ENCODE results near the gene GLYATL3.
A peak's percentile ranks its signal among the peaks of the same experiment; 100 is the strongest.
"Not testable (repeated sequence)": the region's sequence is repeated elsewhere in the genome, so short reads cannot be mapped to it uniquely, and the experiment has no call there.

GLYATL3 gene

DNA sequence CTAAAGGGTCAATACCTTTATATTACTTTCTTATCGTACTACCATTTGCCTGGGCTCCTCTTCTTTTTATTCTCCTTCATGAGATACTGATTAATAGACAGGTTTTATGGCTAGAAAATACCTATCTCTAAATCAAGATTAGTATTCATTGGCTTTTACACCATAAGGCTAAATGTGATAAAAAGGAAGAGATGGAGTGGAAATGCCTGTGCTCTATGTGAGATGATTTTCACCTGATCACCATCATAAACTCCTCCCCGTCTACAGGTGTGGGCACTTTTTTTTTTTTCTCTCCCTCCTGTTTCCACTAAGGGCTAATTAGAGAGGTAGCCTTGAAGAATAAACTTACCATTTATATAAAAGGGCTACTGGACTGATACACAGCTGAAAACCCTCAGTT, at the start of gene GLYATL3:
GLYATL3 (plus strand) TSS at position 301 of the 400 bp plus-strand sequence. CDS start 12,068 bp downstream, outside the sequence.
- DNase-seq (ENCODE audit: extremely low read depth in 1 of 2, low read depth in 1 of 2), result no peak

DNA sequence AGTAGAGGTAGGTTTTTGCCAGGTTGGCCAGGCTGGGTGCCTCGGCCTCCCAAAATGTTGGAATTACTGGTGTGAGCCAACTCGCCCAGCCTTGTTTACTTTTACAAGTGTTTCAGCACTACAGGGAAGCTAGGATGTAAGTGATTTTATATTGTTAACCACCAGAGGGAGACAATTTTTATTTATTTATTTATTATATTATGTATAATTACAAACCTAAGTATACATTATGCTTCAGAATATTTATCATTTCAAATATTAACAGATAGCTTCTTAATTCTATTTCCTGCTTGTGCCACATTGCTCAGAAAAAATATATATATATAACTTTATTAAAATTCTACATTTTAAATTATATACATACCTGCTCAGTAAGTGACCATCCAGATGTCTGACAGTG, 46.5 kb upstream of the GLYATL3 start:
- no peak for DNase-seq (ENCODE audit: extremely low read depth in 1 of 2, low read depth in 1 of 2)

GRCh38 chr6:49454787-49455709, 44.7 kb upstream of the GLYATL3 start:
- DNase-seq (ENCODE audit: extremely low read depth in 1 of 2, low read depth in 1 of 2), result no peak

DNA sequence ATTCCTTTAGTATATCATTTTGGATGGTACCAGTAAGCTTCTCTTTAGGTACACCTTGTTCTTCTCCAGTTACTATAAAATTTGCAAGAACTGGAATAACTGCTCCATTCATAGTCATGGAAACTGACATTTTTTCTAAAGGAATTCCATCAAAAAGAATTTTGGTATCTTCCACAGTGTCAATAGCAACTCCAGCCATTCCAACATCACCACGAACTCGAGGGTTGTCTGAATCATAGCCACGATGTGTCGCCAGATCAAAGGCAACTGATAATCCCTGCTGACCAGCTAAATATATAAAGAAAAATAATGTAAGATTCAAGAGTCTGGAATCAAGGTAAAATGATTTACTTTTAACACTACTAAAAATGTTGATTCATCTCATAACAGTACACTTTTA, 42.0 kb upstream of the GLYATL3 start:
- DNase-seq (ENCODE audit: extremely low read depth in 1 of 2, low read depth in 1 of 2), result no peak

- no peak for DNase-seq (ENCODE audit: extremely low read depth in 1 of 2, low read depth in 1 of 2)
Measured at GRCh38 chr6:49462071-49462470, 37.7 kb upstream of the GLYATL3 start.

DNA sequence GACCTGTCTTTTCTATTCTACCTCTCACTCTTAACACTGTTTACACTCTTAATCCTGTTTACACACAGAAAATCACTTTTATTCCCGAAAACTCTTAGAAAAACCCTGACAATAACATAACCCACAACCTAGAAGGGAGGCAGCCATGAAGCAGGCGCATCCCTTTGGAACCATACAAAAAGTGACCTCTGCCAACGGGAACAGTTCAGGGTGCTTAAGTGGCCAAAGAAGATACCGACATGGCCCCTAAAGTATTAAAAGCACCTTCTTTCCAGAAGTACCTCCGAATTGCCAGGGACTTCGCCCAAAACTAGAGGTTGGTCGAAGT, 37.2 kb upstream of the GLYATL3 start:
- DNase-seq (ENCODE audit: extremely low read depth in 1 of 2, low read depth in 1 of 2), result no peak

DNA sequence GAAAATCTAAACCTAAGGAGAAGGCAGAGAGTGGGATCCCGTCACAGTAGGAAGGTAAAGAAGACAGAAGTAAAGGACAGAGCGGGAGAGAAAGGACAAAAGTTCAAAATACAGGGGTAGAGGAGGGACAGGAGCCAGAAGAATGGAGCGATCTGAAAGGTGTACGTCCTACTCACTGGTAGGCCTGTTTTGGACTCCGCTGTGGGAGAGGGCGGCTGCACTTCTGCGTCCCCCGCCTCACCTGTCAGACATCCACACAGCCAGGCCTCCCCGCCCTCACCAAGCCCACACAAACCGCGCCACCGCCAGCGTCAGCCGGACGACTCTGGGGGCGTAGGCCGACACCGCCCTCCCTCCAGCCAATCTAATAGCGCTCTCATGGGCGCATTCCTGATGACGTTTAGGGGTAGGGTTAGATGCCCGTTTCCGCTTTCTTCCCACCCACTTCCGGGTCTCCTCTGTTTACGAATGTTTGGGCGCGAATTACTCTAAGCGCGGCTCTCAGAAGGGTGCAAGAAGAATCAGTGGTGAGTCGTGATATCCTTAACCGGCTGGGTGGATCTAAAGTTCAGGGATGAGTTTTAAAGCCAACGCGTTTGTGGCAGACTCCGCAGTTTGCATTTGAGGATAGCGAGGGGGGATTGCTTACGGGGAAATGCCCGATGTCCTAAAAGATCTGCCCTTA, 36.7 kb upstream of the GLYATL3 start, which contains the start of the genes CENPQ and MMUT:
CENPQ (plus strand) TSS at position 444 of the 685 bp plus-strand sequence. CDS start 6,807 bp downstream, outside the sequence.
MMUT (minus strand) TSS at position 327 of the 685 bp plus-strand sequence. CDS start 3,787 bp downstream, outside the sequence.
- DNase-seq (ENCODE audit: extremely low read depth in 1 of 2, low read depth in 1 of 2), result peak; percentile 66 to 75

DNA sequence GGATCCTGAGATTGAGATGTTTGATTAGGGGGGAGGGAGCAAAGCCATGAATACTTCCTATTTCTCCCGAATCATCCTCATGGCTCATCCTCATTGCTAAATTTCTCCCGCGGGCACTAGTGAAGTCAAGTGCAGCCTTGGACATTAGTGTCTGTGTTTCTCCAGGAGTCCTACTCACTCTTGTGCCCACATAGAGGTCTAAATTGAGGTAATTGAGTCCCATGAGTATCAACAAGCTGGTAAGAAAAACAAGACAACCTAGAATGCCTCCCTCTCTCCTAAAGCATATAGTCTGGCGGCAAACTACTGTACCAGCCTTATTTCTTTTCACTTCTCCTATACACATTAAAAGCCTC, 36.1 kb upstream of the GLYATL3 start:
- DNase-seq (ENCODE audit: extremely low read depth in 1 of 2, low read depth in 1 of 2), result no peak

GRCh38 chr6:49464691-49465090, 35.0 kb upstream of the GLYATL3 start:
- no peak for DNase-seq (ENCODE audit: extremely low read depth in 1 of 2, low read depth in 1 of 2)

DNA sequence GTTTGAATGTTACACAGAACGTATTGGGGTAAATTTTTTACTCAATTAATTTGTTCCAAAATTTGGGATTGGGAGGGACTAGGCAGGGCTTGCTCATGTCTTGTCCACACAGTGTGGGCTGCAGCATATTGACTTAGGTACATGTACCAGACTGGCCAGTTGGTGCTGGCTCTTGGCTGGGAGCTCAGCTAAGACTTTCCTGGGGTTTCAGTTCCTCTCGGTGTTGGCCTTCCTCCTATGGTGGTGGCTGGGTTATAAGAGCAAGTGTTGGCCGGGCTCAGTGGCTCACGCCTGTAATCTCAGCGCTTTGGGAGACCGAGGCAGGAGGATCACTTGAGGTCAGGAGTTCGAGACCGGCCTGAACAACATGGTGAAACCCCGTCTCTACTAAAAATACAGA, 31.7 kb upstream of the GLYATL3 start:
- no peak for DNase-seq (ENCODE audit: extremely low read depth in 1 of 2, low read depth in 1 of 2)

GRCh38 chr6:49476564-49476963, 23.2 kb upstream of the GLYATL3 start:
- not testable (repeated sequence) for DNase-seq (ENCODE audit: extremely low read depth in 1 of 2, low read depth in 1 of 2)

DNA sequence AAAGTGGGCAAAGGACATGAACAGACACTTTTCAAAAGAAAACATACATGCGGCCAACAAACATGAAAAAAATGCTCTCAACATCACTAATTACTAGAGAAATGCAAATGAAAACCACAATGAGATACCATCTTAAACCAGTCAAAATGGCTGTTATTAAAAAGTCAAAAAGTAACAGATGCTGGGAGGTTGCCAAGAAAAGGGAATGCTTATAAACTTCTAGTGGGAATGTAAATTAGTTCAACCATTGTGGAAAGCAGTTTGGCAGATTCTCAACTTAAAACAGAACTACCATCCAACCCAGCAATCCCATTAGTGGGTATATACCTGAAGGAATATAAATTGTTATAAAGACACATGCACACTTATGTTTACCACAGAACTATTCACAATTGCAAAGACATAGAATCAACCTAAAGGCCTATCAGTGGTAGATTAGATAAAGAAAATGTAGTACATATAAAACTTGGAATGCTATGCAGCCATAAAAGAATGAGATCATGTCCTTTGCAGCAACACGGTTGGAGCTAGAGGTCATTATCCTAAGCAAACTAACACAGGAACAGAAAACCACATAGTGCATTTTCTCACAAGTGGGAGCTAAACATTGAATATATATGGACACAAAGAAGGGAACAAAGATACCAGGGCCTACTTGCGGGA, 20.3 kb upstream of the GLYATL3 start:
- DNase-seq (ENCODE audit: extremely low read depth in 1 of 2, low read depth in 1 of 2), result no peak

GRCh38 chr6:49481846-49482245, 17.9 kb upstream of the GLYATL3 start:
- DNase-seq (ENCODE audit: extremely low read depth in 1 of 2, low read depth in 1 of 2), result not testable (repeated sequence)

- not testable (repeated sequence) for DNase-seq (ENCODE audit: extremely low read depth in 1 of 2, low read depth in 1 of 2)
Measured at GRCh38 chr6:49483380-49483779, 16.3 kb upstream of the GLYATL3 start.

DNA sequence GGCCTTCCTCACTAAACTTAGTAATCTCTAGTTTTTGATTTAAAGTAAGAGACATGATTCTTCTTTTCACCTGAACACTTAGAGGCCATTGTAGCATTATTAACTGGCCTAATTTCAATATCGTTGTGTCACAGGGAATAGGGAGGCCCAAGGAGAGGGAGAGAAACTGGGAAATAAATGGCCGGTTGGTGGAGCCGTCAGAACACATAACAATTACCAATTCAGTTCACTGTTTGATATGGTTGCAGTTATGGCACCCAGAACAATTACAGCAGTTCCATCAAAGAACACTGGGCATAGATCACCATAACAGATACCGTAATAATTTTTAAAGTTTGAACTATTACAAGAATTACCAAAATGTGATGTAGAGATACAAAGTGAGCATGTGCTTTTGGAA, 9.1 kb upstream of the GLYATL3 start:
- no peak for DNase-seq (ENCODE audit: extremely low read depth in 1 of 2, low read depth in 1 of 2)

GRCh38 chr6:49497304-49497703, 2.4 kb upstream of the GLYATL3 start:
- no peak for DNase-seq (ENCODE audit: extremely low read depth in 1 of 2, low read depth in 1 of 2)

- no peak for DNase-seq (ENCODE audit: extremely low read depth in 1 of 2, low read depth in 1 of 2)
Measured at GRCh38 chr6:49499126-49499525, 597 bp upstream of the GLYATL3 start.

DNA sequence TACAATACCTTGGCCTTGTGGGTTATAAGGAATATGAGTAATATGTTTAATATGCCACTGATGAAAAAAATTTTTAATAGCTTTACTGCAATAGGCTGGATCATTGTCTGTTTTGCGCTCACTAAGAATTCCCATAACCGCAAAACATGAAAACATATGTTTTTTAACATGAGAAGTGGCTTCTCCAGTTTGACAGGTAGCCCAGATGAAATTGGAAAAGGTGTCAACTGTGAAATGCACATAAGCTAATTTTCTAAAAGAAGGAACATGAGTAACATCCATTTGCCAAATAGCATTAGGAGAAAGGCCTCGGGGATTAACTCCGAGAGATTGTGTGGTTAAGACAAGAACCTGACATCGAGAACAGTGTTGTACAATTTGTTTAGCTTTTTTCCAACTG, 4.9 kb downstream of the GLYATL3 start:
- DNase-seq (ENCODE audit: extremely low read depth in 1 of 2, low read depth in 1 of 2), result no peak

DNA sequence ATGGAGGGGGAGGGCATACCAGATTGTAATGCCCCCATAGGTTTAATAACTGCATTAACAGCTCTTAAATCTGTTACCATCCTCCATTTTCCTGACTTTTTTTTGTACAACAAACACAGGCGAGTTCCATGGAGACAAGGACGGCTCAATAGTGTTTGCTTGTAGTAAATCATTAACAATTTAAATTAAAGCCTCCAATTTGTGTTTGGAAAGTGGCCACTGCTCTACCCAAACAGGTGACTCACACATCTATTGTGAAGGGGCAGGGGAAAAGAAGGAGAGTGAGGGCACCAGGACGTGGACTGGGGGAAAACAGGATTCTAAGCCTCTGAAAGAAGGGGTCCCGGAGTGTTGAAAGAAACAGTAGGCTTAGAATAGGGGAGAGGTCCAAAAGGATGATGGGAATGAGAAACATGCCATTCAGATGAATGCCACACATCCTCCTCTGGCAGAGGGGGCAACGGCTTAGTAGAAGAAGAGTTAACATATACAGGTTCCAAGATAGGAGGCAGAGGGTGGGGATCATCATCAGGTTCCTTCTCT, 6.9 kb downstream of the GLYATL3 start:
- DNase-seq (ENCODE audit: extremely low read depth in 1 of 2, low read depth in 1 of 2), result no peak

- DNase-seq (ENCODE audit: extremely low read depth in 1 of 2, low read depth in 1 of 2), result no peak
Measured at GRCh38 chr6:49509342-49509741, 9.6 kb downstream of the GLYATL3 start.
